ENCODE results near the gene SRRM3. TPM values are rescaled to one million over a fixed set of nuclear protein-coding genes. Genes with fewer than 3 reads are reported as not detected.
"Not testable (repeated sequence)": the region's sequence is repeated elsewhere in the genome, so short reads cannot be mapped to it uniquely, and the experiment has no call there.

The SRRM3 gene
- total RNA-seq, 1 donor from 2014 or later: 1.4 TPM

DNA sequence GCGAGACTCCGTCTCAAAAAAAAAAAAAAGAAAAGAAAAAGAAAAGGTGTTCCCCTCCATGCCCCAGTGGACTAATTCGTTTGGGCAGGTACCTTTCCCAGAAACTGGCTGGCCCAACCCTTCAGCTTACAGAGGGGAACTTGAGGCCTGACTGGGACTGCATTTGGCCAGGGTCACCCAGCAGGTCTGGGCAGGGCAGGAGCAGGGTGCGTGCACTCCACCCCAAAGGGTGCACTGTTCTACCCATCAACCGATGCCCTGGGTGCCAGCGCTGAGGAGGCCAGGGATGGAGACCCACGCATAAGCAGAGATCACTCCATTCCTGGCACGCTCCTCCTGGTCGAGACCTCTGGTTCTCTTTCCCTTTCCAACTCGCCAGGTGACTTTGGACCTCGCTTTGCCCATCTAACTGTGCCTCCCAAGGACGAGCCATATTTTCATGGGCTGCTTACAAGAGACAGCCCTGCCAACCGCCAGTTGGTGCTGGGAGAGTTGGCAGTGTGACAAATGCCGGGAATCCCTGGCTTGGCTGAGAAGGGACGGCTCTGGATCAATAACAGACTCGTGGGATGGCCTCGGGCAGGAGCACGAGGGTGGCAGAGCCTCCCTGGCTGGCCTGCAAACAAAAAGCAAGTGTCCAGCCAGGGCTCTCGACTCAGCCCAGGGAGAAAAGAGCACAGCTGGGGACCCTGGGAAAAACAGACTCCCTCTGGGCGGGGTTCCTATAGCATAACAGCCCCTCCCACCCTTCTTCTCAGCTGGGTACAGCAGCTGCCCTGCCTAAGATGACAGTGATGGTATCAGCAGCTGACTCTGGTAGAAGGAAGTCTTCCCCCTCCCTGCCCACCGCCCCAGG, 108.6 kb downstream of the SRRM3 start:
- Mint-ChIP-seq H3K4me1 (ENCODE audit: low read depth) (peaks cover 30% of the 10 kb centered on the region), H3K4me3 (ENCODE audit: unreplicated experiment) (no peak overlapping the region), H3K27me3 (ENCODE audit: low read depth) (no peaks in the 10 kb centered on the region), H3K27ac (ENCODE audit: unreplicated experiment) (peak overlapping the region; percentile 85), H3K9me3 (ENCODE audit: low read depth) (no peaks in the 10 kb centered on the region), H3K36me3 (ENCODE audit: low read depth) (no peaks in the 10 kb centered on the region)
- DNase-seq (ENCODE audit: low spot score): no peak
- no peak for TF ChIP-seq CTCF (IDR thresholded peaks at IDR 0.05)

- H3K9me3 Mint-ChIP-seq (ENCODE audit: low read depth); DNase-seq (ENCODE audit: low spot score); H3K27ac Mint-ChIP-seq (ENCODE audit: unreplicated experiment); H3K27me3 Mint-ChIP-seq (ENCODE audit: low read depth); H3K4me3 Mint-ChIP-seq (ENCODE audit: unreplicated experiment); H3K36me3 Mint-ChIP-seq (ENCODE audit: low read depth): not testable (repeated sequence)
- peaks cover 18% of the 10 kb centered on the region for H3K4me1 Mint-ChIP-seq (ENCODE audit: low read depth)
These were observed 110.1 kb downstream of the SRRM3 start for GRCh38 chr7:76311838-76312237.

GRCh38 chr7:76314042-76314721, 112.5 kb downstream of the SRRM3 start:
- peak; percentile 95 for DNase-seq (ENCODE audit: low spot score)
- Mint-ChIP-seq H3K4me1 (ENCODE audit: low read depth) (peaks cover 28% of the 10 kb centered on the region), H3K27me3 (ENCODE audit: low read depth) (no peaks in the 10 kb centered on the region), H3K4me3 (ENCODE audit: unreplicated experiment) (no peak overlapping the region), H3K27ac (ENCODE audit: unreplicated experiment) (peak overlapping the region; percentile 74), H3K9me3 (ENCODE audit: low read depth) (no peaks in the 10 kb centered on the region), H3K36me3 (ENCODE audit: low read depth) (no peaks in the 10 kb centered on the region)
- TF ChIP-seq CTCF (IDR thresholded peaks at IDR 0.05): peak; percentile 100

- not testable (repeated sequence) for H3K27me3 Mint-ChIP-seq (ENCODE audit: low read depth); H3K4me3 Mint-ChIP-seq (ENCODE audit: unreplicated experiment); H3K36me3 Mint-ChIP-seq (ENCODE audit: low read depth); DNase-seq (ENCODE audit: low spot score); H3K9me3 Mint-ChIP-seq (ENCODE audit: low read depth); H3K27ac Mint-ChIP-seq (ENCODE audit: unreplicated experiment)
- peaks cover 32% of the 10 kb centered on the region for H3K4me1 Mint-ChIP-seq (ENCODE audit: low read depth)
These were observed 113.0 kb downstream of the SRRM3 start for GRCh38 chr7:76314740-76315139.

GRCh38 chr7:76315364-76315763, 113.7 kb downstream of the SRRM3 start:
- TF ChIP-seq CTCF (IDR thresholded peaks at IDR 0.05): no peak
- H3K36me3 Mint-ChIP-seq (ENCODE audit: low read depth): no peaks in the 10 kb centered on the region
- no peak overlapping the region for H3K27ac Mint-ChIP-seq (ENCODE audit: unreplicated experiment)
- no peaks in the 10 kb centered on the region for H3K27me3 Mint-ChIP-seq (ENCODE audit: low read depth)
- H3K9me3 Mint-ChIP-seq (ENCODE audit: low read depth): no peaks in the 10 kb centered on the region
- no peak for DNase-seq (ENCODE audit: low spot score)
- H3K4me1 Mint-ChIP-seq (ENCODE audit: low read depth): peaks cover 31% of the 10 kb centered on the region
- H3K4me3 Mint-ChIP-seq (ENCODE audit: unreplicated experiment): no peak overlapping the region

DNA sequence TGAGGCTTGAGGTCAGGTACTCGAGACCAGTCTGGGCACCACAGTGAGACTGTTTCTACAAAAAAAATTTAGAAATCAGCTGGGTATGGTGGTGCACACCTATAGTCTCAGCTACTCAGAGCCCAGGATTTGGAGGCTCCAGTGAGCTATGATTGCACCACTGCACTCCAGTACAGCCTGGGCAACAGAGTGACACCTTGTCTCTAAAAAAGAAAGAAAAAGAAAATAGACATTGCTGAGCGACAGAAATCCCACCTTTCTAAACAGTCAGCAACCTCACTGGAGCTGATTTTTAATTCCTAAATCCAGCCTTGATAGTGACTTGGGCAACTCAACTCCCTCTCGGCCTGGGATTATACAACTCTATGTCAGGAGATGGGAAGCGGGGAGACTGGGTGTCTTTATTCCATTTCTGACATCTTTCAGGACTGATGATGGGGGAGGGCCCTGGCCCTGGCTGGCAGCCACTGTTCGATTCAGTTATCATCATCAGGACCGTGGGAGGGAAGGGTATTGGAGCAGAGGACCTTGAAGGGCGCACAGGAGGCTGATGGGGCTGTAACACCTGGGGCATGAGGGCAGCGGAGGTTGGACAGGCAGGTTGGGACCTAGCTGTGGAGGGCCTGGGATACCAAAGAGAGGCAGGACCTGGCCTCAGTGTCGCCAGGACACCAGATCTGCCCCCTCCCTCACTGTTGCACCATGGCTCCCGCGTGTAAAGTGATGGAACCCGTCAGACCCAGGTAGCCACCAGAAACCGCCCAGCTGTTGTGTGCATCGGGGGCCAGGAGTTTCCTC, 115.5 kb downstream of the SRRM3 start:
- DNase-seq (ENCODE audit: low spot score): no peak
- peak overlapping the region; percentile 76 for H3K4me3 Mint-ChIP-seq (ENCODE audit: unreplicated experiment)
- no peaks in the 10 kb centered on the region for H3K27me3 Mint-ChIP-seq (ENCODE audit: low read depth)
- H3K9me3 Mint-ChIP-seq (ENCODE audit: low read depth): no peaks in the 10 kb centered on the region
- no peak for TF ChIP-seq CTCF (IDR thresholded peaks at IDR 0.05)
- peak overlapping the region; percentile 98 for H3K27ac Mint-ChIP-seq (ENCODE audit: unreplicated experiment)
- peaks cover 25% of the 10 kb centered on the region for H3K4me1 Mint-ChIP-seq (ENCODE audit: low read depth)
- peaks cover 3% of the 10 kb centered on the region for H3K36me3 Mint-ChIP-seq (ENCODE audit: low read depth)
